Rectal smooth muscle tissue (tissue), 1 donor: ENCODE measurements around the gene ARHGAP26.

ENCODE experiments used
- H3K27ac ChIP-seq: one replicate; pipeline ENCODE4 v1.7.0; 2013; ENCODE audit warnings: low read depth, low read length, inconsistent platforms
- H3K27me3 ChIP-seq: one replicate; pipeline ENCODE4 v1.7.0; 2013; ENCODE audit warnings: low read length; ENCODE audit not compliant: control insufficient read depth, insufficient read depth
- H3K36me3 ChIP-seq: one replicate; pipeline ENCODE4 v1.7.0; 2013; ENCODE audit warnings: low read length; ENCODE audit not compliant: control insufficient read depth, insufficient read depth
- H3K4me1 ChIP-seq: one replicate; pipeline ENCODE4 v1.7.0; 2013; ENCODE audit warnings: low read length; ENCODE audit not compliant: control insufficient read depth, insufficient read depth
- H3K4me3 ChIP-seq: one replicate; pipeline ENCODE4 v1.7.0; 2013; ENCODE audit warnings: low read length
- H3K9ac ChIP-seq: one replicate; pipeline ENCODE4 v1.7.0; 2013; ENCODE audit warnings: low read length

ARHGAP26 gene

DNA sequence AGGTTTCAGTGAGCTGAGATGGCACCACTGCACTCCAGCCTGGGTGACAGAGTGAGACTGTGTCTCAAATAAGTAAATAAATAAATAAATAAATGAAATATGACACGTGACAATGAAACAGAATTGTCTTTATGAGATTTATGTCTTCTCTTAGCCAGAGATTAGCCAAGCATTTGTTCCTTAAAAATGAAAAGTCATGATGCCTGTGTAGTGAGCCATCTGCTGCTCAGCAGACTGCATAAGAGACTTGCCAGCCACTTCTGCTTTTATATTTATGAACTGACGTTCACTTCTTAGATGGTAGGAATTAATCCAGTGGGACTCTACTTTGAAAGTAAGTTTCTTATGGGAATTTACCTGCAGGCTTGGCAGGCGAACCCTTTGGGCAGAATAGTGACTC is 405.9 kb downstream of the ARHGAP26 start:
- Histone ChIP-seq H3K9ac (no peak overlapping the region), H3K4me3 (no peak overlapping the region), H3K36me3 (no peaks in the 10 kb centered on the region), H3K4me1 (peaks cover 3% of the 10 kb centered on the region), H3K27me3 (no peaks in the 10 kb centered on the region), H3K27ac (no peak overlapping the region)

DNA sequence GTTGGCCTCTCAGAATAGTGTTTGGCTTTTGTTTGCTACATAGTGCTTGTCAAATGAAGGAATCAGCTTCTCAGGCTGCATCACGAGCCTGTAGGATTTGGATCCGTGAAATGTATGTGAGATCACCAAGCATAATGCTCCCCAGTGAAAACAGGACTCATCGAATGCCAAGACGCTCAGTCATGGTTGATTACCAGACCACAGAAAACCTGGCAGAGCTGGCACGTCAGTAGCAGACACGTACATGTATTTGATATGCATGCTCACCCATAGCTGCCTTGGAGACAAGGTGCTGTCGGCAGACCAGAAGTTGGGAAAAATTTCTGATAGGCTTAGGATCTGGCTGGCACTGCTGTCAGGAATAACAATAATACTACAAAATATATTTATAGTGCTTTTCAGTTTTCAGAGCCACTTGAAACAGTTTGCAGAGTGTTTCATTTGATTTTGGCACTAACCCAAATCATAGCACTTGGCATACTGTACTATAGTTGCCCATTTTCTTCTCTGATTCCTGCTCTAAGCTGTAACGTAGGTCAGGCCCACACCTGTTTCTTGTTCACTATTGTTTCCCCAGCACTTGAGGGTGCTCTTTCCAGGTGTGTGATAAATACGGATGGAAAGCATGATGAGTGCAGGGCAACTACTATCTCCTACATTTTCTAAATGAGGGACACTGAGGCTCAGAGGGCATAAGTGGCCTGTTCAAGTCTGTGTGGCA is 407.2 kb downstream of the ARHGAP26 start:
- Histone ChIP-seq H3K4me1 (peaks cover 3% of the 10 kb centered on the region), H3K27ac (no peak overlapping the region), H3K36me3 (no peaks in the 10 kb centered on the region), H3K27me3 (no peaks in the 10 kb centered on the region), H3K9ac (no peak overlapping the region), H3K4me3 (no peak overlapping the region)

DNA sequence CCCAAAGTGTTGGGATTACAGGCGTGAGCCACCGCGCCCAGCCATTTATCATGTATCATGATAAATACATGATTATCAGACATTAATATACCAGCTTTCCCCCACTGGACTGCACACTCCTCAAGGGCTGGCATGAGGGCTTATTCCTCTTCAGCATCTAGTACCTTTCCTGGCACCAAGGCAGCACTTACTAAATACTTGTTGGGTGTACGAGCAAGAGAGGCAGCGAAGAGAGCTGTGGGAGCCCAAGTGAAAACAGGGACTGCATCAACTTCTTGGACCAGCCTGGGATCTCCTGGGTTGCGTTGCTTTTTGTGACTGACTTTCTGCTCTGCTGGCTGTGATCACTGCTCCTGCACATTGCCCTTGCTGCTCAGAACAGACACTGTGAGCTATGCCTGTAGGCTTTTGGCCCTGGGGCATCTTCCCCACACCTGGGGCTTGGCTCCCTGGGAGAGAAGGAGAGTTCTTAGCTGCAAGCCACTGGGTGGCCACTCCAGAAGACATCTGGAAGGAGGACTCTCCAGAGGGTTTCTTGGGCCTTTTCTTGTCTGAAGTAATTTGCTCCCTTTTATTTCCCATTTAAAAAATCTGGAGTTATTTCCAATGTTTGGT is 409.1 kb downstream of the ARHGAP26 start:
- Histone ChIP-seq H3K27me3 (no peaks in the 10 kb centered on the region), H3K36me3 (no peaks in the 10 kb centered on the region), H3K9ac (no peak overlapping the region), H3K27ac (no peak overlapping the region), H3K4me3 (no peak overlapping the region), H3K4me1 (peaks cover 3% of the 10 kb centered on the region)

DNA sequence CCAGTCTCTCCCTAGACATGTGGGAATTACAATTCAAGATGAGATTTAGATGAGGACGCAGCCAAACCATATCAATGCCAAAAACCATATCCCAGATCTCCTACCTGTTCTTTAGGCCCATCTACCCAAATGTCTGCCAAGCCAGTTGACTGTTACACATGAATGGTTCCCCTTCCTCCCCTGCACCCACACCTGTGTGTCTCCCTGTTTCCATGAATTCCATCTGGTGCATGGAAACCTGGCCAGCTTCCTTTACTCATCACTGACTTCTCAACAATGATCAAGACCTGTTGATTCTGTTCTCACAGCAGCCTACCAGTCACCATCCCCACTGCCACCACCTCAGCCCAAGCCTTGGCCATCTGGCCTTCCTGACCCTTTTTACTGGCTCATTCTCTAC is 410.6 kb downstream of the ARHGAP26 start:
- no peak overlapping the region for H3K4me3 ChIP-seq
- peaks cover 6% of the 10 kb centered on the region for H3K4me1 ChIP-seq
- H3K27me3 ChIP-seq, result no peaks in the 10 kb centered on the region
- H3K9ac ChIP-seq, result no peak overlapping the region
- no peaks in the 10 kb centered on the region for H3K36me3 ChIP-seq
- no peak overlapping the region for H3K27ac ChIP-seq

DNA sequence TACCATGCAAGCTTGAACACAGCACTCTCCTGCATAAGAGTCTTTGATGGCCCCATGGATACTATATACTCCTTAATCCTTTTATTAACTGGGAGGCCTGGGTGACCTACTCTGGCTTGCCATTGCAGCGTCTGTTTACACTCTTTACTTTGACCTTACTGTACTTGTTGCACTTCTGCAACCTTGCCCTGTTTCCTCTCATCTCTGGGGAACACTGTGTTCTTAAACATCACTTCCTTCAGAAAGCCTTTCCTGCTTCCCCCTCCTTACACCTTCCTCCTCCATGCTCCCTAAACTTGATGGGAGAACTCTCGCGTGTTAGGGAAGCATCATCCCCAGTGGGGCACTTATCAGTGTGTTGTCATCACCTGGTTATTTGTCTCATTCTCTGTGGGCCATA is 411.0 kb downstream of the ARHGAP26 start:
- Histone ChIP-seq H3K4me1 (peaks cover 10% of the 10 kb centered on the region), H3K27ac (no peak overlapping the region), H3K4me3 (no peak overlapping the region), H3K27me3 (no peaks in the 10 kb centered on the region), H3K9ac (no peak overlapping the region), H3K36me3 (no peaks in the 10 kb centered on the region)

DNA sequence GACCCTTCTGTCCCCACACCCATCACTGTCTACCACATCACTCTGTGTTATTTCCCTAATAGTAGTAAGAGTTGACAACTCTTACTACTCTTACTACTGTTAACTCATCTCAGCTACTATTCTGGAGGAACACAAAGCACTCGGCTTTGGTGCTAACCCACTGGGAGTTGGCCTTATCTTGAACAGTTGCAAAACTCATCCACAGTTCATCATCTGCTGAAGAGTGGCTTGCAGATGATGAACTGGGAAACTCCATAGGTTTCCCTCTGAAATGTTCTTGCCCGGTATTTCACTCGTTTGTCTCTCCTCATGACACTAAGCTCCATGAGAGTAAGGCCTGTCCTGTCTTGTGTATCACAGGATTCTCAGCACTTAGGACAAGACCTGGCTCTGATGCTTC is 411.9 kb downstream of the ARHGAP26 start:
- Histone ChIP-seq H3K9ac (no peak overlapping the region), H3K4me1 (peaks cover 10% of the 10 kb centered on the region), H3K4me3 (no peak overlapping the region), H3K27me3 (no peaks in the 10 kb centered on the region), H3K36me3 (no peaks in the 10 kb centered on the region), H3K27ac (no peak overlapping the region)

DNA sequence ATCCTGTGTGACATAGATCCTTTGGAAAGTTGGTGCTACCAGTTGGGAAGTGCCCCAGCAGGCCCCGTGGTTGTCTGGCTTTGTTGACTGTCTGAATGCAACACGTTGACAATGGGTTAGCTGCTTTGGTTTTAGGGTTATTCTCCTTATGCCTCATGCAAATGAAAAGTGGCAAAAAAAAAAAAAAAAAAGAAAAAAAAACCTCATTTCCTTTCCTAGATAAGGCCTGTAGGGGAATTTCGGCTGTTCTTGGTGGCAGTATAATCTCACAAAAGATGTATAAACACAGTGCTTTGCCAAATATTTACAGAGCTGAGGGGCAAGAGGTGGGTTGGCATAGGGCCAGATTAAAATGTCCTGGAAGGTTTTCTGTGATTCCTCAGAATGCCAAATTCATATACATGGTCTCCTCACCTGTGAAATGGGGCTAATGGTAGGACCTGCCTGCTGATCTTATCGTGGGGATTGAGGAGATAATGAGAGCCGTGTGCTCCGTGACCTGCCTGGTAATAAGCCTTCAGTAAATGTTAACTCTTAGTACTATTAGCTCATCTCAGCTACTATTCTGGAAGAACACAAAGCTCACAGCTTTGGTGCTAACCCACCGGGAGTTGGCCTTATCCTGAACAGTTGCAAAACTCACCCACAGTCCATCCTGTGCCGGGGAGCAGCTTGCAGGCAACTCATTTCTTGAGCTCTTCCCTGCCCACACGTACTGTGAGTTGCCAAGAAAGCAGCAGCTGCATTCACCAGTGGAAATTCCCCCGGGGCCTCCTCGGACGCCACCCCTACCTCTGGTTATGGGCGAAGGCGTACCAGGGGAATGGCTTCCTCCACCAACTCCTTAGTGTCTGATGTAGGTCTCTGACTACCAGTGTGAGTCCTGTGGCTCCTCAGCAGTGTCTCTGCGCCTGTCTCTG is 413.0 kb downstream of the ARHGAP26 start:
- H3K27me3 ChIP-seq, result no peaks in the 10 kb centered on the region
- peaks cover 8% of the 10 kb centered on the region for H3K4me1 ChIP-seq
- no peak overlapping the region for H3K27ac ChIP-seq
- no peaks in the 10 kb centered on the region for H3K36me3 ChIP-seq
- H3K4me3 ChIP-seq, result no peak overlapping the region
- H3K9ac ChIP-seq, result no peak overlapping the region

DNA sequence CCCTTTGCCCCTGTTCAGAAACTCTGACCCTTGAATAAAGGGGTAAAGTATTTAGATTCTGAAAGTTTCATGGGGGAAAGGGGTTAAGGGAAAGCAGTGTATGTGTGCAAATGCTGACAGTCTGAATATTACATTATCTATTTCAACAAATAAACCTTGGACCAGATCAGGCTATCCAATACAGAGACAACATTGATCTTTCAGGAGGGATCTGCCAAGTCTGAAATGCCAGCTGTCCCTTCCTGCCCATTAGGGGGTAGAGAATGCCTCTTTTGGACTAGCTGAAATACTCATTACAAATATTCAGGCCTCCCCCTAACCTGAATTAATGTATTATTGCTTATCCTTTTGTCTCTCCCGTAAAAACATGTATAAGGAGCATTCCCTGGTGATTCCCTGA is 413.8 kb downstream of the ARHGAP26 start:
- no peak overlapping the region for H3K9ac ChIP-seq
- H3K4me1 ChIP-seq, result peaks cover 8% of the 10 kb centered on the region
- H3K36me3 ChIP-seq, result no peaks in the 10 kb centered on the region
- H3K27me3 ChIP-seq, result no peaks in the 10 kb centered on the region
- H3K4me3 ChIP-seq, result no peak overlapping the region
- no peak overlapping the region for H3K27ac ChIP-seq

DNA sequence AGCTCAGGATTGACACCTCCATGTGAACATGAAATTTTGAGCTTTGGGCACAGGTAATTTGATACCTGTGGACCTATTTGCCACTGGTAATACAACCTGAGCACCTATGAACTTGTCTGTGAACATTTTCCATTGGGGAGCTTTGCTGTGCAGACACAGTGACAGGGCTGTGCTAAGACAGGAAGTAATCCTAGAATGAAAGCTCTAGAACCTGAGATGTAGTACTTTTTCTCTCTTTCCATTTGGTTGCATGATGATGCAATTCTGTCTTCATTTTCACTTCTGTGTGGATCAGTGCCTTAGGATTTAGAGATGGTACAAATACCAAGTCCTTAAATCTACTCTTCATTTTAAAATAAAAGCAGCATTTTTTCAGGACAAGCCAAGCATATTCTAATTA is 416.4 kb downstream of the ARHGAP26 start:
- Histone ChIP-seq H3K4me1 (peaks cover 8% of the 10 kb centered on the region), H3K9ac (no peak overlapping the region), H3K27me3 (no peaks in the 10 kb centered on the region), H3K4me3 (no peak overlapping the region), H3K27ac (no peak overlapping the region), H3K36me3 (no peaks in the 10 kb centered on the region)

DNA sequence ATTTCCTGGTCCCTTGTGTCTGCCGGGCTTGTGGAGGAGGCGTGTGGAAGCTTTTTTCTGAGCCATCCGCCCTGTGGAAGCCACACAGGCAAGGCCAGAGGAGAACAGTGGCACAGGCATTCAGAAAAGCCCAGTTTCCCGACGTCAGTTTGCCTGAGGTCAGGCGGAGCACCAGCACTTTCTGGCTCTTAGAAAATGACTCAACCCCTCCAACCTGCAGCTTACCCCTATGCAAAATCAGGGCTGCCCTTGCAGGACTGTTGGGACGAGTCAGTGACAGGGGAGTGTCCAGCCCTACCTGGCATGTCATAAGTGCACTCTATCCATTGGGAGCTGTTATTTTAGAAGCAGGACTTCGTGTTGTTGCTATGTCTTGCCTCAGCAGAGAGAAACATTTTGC is 417.3 kb downstream of the ARHGAP26 start:
- H3K27me3 ChIP-seq, result no peaks in the 10 kb centered on the region
- H3K9ac ChIP-seq, result no peak overlapping the region
- H3K36me3 ChIP-seq, result peaks cover 2% of the 10 kb centered on the region
- no peak overlapping the region for H3K27ac ChIP-seq
- no peak overlapping the region for H3K4me3 ChIP-seq
- H3K4me1 ChIP-seq, result peaks cover 8% of the 10 kb centered on the region

DNA sequence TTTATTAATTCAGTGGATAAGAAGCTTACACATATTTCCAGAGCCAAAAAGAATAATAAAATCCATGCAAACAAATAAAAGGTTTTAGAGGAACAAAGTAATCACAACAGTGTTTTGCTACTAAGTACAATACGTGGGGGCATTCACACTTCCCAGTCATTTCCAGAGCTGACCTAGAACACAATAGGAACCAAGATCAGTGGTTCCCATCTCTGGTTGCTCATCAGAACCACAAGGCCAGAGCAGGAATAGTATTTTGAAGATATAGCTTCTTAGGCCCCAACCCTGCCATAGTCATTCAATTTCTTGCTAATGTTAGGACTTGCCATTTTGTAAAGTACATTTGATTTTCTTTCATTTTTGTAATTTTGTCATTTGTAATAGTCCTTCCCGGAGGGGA is 417.9 kb downstream of the ARHGAP26 start:
- H3K4me1 ChIP-seq, result peaks cover 8% of the 10 kb centered on the region
- H3K9ac ChIP-seq, result no peak overlapping the region
- H3K4me3 ChIP-seq, result no peak overlapping the region
- peaks cover 2% of the 10 kb centered on the region for H3K36me3 ChIP-seq
- no peak overlapping the region for H3K27ac ChIP-seq
- no peaks in the 10 kb centered on the region for H3K27me3 ChIP-seq

DNA sequence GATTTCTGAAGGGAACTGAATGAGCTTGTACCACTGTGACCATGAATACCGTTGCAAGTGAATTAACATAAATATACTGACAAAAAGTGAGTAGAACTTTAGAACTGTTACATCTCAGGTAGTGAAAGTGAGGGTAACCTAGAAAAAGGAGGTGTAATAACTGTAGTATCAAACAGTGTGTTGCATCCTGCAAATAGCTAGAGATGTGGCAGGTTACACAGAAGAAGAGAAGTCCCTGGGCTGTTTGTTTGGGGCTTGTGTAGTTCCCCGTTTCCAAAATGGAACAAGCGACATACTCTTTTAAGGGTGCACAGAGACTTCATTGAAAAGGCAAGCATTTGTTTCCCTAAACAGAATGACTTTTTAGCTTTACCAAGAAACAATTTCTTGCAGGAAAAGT is 418.5 kb downstream of the ARHGAP26 start:
- no peaks in the 10 kb centered on the region for H3K27me3 ChIP-seq
- H3K9ac ChIP-seq, result no peak overlapping the region
- H3K4me3 ChIP-seq, result no peak overlapping the region
- peaks cover 2% of the 10 kb centered on the region for H3K36me3 ChIP-seq
- H3K4me1 ChIP-seq, result peaks cover 8% of the 10 kb centered on the region
- H3K27ac ChIP-seq, result no peak overlapping the region
